Measurements from ENCODE around the gene PAK3.

GRCh38 chrX:111103246-111103645 lies 7.3 kb downstream of the PAK3 start:
- no peak for TF ChIP-seq CTCF (IDR thresholded peaks at IDR 0.05; ENCODE audit: insufficient read depth, low read depth, low read length)
- no peak for TF ChIP-seq EZH2 (IDR thresholded peaks at IDR 0.05; ENCODE audit: insufficient read depth, low read length)

All from astrocyte (in vitro differentiated cells and primary cell).